Nephron progenitor cell (in vitro differentiated cells): ENCODE results near the gene HEXIM1.
"Not testable (repeated sequence)": the region's sequence is repeated elsewhere in the genome, so short reads cannot be mapped to it uniquely, and the experiment has no call there.

Source experiments
- DNase-seq: peaks from one replicate; pipeline ENCODE4 v3.0.0; 2021
- H3K27ac Mint-ChIP-seq: 2 replicates; pipeline ENCODE4 v1.8.0; 2021; ENCODE audit warnings: mild to moderate bottlenecking, moderate library complexity, mixed read lengths
- H3K27me3 Mint-ChIP-seq: 2 replicates; pipeline ENCODE4 v1.8.0; 2021; ENCODE audit warnings: mild to moderate bottlenecking, low read depth, mixed read lengths; ENCODE audit not compliant: poor library complexity
- H3K36me3 Mint-ChIP-seq: 2 replicates; pipeline ENCODE4 v1.8.0; 2021; ENCODE audit warnings: low read depth, mixed read lengths
- H3K4me1 Mint-ChIP-seq: 2 replicates; pipeline ENCODE4 v1.8.0; 2021; ENCODE audit warnings: mixed read lengths
- H3K4me3 Mint-ChIP-seq: 2 replicates; pipeline ENCODE4 v1.8.0; 2021; ENCODE audit warnings: mild to moderate bottlenecking, moderate library complexity, mixed read lengths
- H3K9me3 Mint-ChIP-seq: 2 replicates; pipeline ENCODE4 v1.8.0; 2021; ENCODE audit warnings: mild to moderate bottlenecking, moderate library complexity, mixed read lengths
- TF ChIP-seq, protein P1 (sequence below): fragments of 200-600 bp; sonication (generic); IDR thresholded peaks from 2 replicates; pipeline ENCODE4 v1.5.0; 2021; ENCODE audit warnings: antibody characterized with exemption

Gene HEXIM1

DNA sequence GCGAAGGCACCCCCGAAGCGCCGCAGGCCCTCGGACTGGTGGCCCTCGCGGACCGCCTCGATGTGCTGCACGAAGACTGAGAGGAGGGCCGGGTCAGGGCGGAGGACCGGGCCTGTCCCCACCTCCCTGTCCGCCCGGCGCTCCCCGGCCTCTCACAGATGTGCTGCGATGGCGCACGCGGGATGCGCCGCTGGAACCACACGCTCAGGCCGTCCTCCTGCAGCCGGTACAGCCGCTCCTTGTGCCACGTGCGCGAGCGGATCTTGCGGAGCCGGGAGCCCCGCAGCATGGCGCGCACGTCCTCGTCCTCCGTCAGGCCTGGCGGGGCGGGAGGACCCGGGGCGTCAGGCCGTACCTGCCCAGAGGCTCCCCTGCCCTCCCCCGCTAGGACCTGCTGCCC is 27.2 kb upstream of the HEXIM1 start:
- TF ChIP-seq, protein P1, sequence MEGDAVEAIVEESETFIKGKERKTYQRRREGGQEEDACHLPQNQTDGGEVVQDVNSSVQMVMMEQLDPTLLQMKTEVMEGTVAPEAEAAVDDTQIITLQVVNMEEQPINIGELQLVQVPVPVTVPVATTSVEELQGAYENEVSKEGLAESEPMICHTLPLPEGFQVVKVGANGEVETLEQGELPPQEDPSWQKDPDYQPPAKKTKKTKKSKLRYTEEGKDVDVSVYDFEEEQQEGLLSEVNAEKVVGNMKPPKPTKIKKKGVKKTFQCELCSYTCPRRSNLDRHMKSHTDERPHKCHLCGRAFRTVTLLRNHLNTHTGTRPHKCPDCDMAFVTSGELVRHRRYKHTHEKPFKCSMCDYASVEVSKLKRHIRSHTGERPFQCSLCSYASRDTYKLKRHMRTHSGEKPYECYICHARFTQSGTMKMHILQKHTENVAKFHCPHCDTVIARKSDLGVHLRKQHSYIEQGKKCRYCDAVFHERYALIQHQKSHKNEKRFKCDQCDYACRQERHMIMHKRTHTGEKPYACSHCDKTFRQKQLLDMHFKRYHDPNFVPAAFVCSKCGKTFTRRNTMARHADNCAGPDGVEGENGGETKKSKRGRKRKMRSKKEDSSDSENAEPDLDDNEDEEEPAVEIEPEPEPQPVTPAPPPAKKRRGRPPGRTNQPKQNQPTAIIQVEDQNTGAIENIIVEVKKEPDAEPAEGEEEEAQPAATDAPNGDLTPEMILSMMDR = no peak
- no peak for DNase-seq
- Mint-ChIP-seq H3K27me3 (no peaks in the 10 kb centered on the region), H3K36me3 (no peaks in the 10 kb centered on the region), H3K27ac (no peak overlapping the region), H3K4me3 (no peak overlapping the region), H3K4me1 (peaks cover 56% of the 10 kb centered on the region), H3K9me3 (no peaks in the 10 kb centered on the region)

DNA sequence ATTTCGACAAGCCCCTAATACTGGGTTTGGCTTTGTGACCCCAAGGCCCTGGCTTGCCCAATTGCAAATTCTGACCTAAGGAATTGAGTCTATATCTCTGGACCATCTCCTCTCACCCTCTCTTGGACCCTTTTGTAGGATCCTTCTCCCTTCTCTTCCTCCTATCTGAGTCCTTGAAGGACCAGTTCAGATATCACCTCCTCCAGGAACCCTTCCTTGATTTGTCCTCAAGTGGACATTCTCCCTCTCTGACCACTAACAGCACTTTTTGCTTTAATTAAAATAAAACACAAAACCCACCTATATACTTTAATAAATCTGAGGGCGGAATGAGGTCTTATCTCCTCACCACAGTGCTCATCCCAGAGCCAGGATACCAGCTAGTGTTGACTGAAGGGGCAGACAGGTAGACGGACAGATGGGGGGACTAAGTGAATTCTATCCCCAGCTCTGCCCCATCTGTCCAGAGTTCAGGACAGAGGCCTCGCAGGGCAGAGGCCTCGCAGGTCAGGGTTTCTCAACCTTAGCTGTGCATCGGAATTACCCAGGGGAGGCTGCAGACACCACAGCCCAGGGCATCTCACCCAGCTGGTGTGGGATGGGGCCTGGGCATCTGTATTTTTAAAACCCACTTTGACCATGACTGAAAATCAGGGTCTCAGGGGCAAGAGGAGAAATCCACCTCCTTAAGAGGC is 25.1 kb upstream of the HEXIM1 start:
- H3K9me3 Mint-ChIP-seq = no peaks in the 10 kb centered on the region
- H3K4me3 Mint-ChIP-seq = no peak overlapping the region
- H3K4me1 Mint-ChIP-seq = peaks cover 55% of the 10 kb centered on the region
- peak overlapping the region; percentile 77 for H3K27ac Mint-ChIP-seq
- no peaks in the 10 kb centered on the region for H3K27me3 Mint-ChIP-seq
- DNase-seq = no peak
- no peaks in the 10 kb centered on the region for H3K36me3 Mint-ChIP-seq
- TF ChIP-seq, protein P1 = no peak

DNA sequence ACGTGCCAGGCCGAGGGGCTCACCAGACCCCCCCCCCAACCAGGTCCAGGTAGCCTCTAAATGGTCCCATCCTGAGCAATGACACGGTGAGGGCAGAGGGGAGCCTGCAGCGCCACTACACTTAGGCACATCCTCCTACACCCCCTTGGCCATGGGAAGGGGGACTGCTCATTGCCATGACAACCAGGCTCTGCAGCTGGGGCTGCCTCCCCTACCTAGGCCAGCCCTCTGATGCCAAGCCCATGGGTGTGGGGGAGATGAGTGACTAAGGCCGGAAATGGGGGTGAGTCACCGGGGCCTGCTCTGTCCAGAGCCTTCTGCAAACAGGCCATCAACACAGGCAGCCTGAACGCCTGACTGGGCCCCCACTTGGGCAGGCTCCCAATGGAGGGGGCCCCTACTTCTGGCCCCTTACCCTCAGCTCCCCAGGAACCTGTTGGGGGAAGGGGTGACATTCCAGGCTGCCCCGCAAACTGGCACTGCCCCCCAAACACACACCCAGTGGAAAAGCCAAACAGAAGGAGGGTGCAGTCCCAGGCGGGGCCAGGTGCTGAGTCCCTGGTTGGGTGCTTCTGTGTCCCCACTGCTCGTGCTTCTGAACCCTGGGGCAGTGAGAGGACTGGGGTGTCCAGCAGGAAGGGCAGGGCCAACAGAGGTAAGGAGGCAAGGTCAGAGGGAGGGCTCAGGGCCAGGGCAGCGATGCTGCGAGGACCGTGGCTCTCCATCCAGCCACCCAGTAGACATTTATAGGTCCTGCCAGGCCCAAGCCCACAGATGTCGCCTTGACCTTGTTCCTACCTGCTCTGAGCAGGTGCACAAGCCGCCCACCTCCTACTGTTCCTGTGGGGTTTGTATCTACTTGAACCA is 24.1 kb upstream of the HEXIM1 start:
- TF ChIP-seq, protein P1 = no peak
- peaks cover 59% of the 10 kb centered on the region for H3K4me1 Mint-ChIP-seq
- no peaks in the 10 kb centered on the region for H3K9me3 Mint-ChIP-seq
- H3K27ac Mint-ChIP-seq = no peak overlapping the region
- no peaks in the 10 kb centered on the region for H3K27me3 Mint-ChIP-seq
- no peak for DNase-seq
- H3K36me3 Mint-ChIP-seq = no peaks in the 10 kb centered on the region
- no peak overlapping the region for H3K4me3 Mint-ChIP-seq

DNA sequence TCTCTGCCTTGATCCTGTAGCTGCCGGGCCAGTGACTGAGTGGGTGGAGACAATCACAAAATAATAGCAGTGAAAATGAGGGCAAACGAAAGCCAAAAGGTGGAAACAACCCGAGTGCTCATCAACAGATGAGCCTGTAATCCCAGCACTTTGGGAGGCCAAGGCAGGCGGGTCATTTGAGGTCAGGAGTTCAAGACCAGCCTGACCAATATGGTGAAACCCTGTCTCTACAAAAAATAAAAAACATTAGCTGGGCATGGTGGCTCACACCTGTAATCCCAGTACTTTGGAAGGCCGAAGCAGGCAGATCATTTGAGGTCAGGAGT is 23.5 kb upstream of the HEXIM1 start:
- not testable (repeated sequence) for H3K27me3 Mint-ChIP-seq, H3K9me3 Mint-ChIP-seq, H3K27ac Mint-ChIP-seq, DNase-seq, H3K4me3 Mint-ChIP-seq, H3K36me3 Mint-ChIP-seq
- H3K4me1 Mint-ChIP-seq = peaks cover 60% of the 10 kb centered on the region

DNA sequence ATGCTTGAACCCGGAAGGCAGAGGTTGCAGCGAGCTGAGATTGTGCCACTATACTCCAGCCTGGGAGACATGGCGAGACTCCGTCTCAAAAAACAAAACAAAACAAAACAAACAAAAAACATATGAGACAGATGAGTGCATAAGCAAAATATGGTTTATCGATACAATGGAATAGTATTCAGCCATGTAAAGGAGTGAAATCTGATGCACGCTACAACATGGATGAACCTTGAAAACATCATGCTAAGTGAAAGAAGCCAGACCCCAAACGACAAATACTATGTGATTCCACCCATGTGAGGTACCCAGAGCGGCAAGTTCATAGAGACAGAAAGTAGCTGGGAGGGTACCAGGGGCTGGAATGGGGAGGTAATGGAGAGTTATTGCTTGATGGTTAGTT is 22.8 kb upstream of the HEXIM1 start:
- DNase-seq = no peak
- TF ChIP-seq, protein P1 = no peak
- Mint-ChIP-seq H3K9me3 (no peaks in the 10 kb centered on the region), H3K4me1 (peaks cover 62% of the 10 kb centered on the region), H3K36me3 (no peaks in the 10 kb centered on the region), H3K4me3 (no peak overlapping the region), H3K27me3 (no peaks in the 10 kb centered on the region), H3K27ac (no peak overlapping the region)

DNA sequence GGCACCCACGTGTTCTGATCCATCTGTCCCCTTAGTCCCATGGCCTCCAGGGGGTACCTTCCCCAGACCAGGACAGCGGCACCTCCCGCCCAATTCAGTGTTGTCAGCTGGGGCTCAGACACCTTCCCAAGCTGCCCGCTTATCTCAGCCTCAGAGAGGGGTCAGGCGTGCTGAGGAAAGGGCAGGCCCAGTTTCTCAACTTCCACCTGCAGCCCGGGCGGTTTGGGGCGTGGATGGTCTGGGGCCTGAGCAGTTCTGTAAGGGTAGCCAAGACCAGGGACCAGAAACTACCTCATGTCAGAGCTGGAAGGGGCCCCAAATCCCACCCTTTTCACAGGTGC is 21.1 kb upstream of the HEXIM1 start:
- no peak overlapping the region for H3K27ac Mint-ChIP-seq
- TF ChIP-seq, protein P1 = no peak
- DNase-seq = no peak
- H3K36me3 Mint-ChIP-seq = no peaks in the 10 kb centered on the region
- H3K4me3 Mint-ChIP-seq = no peak overlapping the region
- peaks cover 5% of the 10 kb centered on the region for H3K27me3 Mint-ChIP-seq
- H3K4me1 Mint-ChIP-seq = peaks cover 63% of the 10 kb centered on the region
- H3K9me3 Mint-ChIP-seq = no peaks in the 10 kb centered on the region
